ENCODE results near the gene SPRY1.
A peak's percentile ranks its signal among the peaks of the same experiment; 100 is the strongest.

The SPRY1 gene

DNA sequence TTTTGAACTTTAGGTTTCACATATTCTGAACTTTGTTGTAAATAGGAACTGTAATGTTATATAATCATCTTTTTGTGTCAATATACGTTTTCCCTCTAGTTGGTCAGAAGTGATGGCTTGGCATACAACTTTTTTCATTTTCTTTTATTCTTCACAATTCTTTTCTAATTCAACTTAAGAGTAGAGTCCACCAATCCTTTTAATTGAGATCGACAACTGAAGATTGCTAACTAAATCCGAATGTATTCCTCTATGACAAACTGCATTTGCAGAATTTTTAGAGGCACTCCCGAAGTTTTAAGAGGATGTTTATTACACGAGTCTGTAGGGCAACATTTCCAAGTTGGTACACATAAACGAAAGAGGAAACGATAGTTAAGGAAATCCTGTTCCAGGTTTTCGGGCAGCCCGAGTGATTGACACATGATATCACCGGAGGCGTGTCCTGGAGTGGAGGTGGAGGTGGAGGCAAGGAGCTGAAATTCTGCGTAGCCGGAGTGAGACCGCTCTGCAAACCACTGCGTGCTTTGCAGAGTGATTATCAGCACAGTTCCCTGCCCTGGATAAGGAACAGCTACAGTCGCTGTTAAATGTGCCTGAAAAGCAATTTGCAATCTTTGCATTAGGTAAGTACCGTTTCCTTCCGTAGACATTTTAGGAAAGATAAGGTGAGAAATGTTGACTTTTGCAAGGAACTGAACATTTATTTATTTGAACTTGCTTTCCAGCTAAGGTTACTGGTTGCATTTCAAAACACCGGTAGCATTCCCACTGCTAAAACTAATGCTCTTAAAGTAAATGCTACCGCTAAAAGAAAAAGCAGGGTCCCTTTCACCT is at the start of gene SPRY1:
TSS of gene SPRY1 (plus strand) at position 489 of the 837 bp plus-strand sequence. CDS start 4,797 bp downstream, outside the sequence.
- DNase-seq: peak; percentile 81

DNA sequence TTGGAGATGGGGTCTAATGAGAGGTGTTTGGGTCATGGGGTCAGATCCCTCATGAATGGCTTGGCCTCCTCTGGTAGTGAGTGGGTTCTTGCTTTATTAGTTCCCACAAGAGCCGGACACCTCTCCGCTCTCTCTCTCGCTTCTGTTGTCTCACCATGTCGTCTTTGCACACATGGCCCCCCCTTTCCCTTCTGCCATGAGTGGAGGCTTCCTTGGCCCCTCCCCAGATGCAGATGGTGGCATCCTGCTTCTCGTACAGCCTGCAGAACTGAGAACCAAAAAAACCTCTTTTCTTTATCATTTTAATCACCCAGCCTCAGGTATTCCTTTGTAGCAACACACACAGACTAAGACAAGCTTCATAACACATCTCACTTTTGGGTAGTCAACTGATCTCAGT is 49.6 kb upstream of the SPRY1 start:
- DNase-seq: no peak

DNA sequence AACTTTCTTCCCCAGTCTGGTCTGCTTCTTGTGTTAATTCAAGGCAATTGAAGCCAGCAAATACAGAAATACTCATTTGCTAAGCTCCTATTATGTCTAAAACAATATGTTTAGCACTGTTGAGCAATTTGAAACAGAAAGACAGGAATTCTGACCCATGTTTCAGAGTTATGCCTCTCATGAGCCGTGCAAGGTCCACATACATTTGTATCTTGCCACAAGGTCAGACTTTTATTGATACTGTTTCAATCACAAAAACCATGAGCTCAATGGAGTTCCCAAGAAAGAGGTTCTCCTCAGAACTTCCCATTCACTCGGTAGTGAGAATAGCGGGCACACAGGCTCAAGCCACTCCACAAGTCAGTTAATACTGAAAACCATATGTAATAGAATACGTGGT is 47.6 kb upstream of the SPRY1 start:
- DNase-seq: no peak

GRCh38 chr4:123349421-123350190 is 47.0 kb upstream of the SPRY1 start:
- DNase-seq: no peak

DNA sequence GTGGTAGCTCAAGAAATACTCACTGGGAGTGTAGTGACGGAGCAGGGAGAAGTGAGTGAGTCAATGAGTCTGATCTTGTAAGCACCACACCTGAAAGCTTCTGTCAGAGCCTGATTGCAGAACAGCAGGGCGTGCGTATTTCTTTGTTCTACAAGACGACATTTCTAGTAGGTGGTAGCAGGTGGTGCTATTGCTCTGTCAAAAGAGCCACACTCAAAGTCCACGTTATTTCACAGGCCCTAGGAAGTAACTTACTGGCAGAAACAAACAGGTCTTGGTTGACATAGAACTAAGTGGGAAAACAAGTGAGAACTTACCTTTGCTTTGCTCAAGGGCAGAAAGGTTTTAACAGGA is 46.4 kb upstream of the SPRY1 start:
- no peak for DNase-seq

GRCh38 chr4:123350726-123351125 is 45.9 kb upstream of the SPRY1 start:
- DNase-seq: no peak

DNA sequence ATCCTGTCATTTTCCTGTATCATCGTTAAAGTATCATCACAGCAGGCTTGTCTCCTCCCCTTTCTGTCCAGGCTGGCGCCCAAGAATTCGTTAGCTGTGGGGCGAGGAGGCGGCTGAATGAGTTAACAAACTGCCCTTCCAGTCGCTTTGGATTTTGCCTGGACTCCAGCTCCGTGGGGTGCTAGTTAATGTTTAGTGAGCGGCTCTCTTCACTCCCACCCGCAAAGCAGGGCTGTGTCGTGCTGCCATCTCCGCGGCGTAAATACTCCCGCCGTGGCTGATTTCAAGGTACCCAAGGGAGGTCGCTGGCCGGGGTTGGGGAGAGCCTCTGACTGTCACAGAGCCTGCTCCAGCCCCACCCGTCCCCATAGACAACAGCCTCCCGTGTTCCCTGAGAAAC is 44.9 kb upstream of the SPRY1 start:
- DNase-seq: no peak

GRCh38 chr4:123352240-123352945 is 44.2 kb upstream of the SPRY1 start:
- DNase-seq: no peak

DNA sequence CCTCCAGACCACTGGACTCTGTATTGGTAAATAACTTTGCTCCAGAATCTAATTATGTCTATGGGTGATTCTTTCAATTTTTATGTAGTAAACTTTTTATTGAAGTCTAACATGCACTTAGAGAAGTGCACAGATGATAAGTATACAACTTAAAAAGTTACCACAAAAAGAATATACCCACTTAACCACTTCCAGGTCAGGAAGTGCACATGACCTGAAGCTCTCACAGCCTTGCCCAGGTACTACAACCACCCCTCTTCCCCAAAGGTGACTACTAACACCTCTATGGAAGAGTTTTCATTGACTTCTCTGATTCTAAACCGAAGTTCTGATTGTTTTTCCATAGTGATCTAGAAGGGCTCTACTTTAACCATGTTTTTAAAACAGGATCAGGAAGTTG is 43.6 kb upstream of the SPRY1 start:
- no peak for DNase-seq

DNA sequence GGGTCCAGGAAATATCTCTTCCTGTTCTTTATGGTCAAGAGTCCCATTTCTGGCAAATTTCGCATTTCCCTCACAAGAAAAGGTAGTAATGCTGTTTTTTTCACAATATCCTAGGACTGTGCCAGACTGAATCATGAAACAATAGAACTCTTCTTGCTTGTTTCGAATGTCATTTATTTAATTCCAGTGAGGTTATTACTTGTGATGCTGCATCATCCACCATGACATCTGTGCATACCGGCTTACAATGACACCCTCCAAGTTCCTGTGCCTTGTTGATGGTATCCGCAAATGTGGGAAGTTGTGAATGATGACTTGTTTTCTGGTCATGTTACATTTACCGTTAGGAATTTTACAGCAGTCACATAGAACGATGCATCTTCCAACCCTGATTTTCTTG is 42.9 kb upstream of the SPRY1 start:
- no peak for DNase-seq

- no peak for DNase-seq
Observed at GRCh38 chr4:123354701-123355100, 41.9 kb upstream of the SPRY1 start.

GRCh38 chr4:123356921-123357320 is 39.7 kb upstream of the SPRY1 start:
- no peak for DNase-seq

DNA sequence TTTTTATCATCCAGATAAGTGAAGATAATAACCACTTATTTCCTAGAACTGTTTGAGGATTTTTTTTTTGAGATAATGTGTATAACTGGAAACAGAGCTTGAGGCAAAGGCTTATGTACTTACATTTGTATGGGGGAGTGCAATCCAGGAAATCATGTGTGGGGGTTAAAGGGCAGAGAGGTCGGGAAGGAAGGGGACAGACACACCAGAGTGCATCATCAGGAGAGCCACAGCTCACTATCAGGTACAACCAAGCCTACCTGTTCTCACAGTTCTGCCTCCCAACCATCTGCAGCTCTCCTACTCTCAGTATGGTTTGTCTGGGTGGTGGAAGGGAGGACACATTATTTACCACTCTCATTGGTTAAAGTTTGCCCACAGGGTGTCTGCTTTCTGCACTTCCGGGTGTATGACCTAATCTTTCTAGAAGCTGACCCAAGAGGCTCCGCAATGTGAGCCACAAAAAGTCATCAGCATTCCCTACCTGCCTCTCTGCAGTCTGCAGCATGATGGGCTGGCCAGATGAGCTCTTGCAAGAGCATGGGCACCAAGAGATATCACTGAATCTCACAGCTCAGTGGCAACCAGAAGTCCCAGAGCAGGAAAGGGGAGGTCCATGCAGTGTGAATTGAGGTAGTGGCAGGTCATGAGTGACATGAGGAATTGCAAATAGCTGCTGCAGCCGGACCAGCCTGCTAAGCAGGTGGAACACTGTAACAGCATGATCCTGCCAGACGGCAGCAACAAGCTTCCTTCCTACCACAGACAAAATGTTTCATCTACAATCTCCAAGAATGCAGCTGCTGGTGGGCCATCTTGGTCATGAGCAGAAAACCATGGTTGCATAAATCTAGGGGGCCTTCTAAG is 36.9 kb upstream of the SPRY1 start:
- DNase-seq: no peak

- no peak for DNase-seq
Observed at GRCh38 chr4:123361195-123361861, 35.3 kb upstream of the SPRY1 start.

- DNase-seq: no peak
Observed at GRCh38 chr4:123362103-123362502, 34.5 kb upstream of the SPRY1 start.

GRCh38 chr4:123363729-123364128 is 32.9 kb upstream of the SPRY1 start:
- no peak for DNase-seq

- DNase-seq: no peak
Observed at GRCh38 chr4:123364906-123365305, 31.7 kb upstream of the SPRY1 start.

DNA sequence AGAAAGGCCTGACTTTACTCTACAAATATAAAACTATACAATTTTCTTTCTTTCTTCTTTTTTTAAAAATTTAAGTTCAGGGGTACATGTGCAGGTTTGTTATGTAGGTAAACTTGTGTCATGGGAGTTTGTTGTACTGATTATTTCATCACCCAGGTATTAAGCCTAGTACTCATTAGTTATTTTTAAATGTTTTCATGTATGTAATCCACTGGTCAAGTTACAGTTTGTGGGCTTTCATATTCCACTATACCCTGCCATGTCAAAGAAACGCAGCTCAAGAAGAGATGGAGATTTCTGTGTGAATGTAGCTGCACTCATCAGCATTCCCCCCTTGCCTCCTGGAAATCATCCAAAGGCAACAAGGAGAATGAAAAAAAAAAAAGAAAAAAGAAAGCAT is 31.2 kb upstream of the SPRY1 start:
- DNase-seq: no peak

DNA sequence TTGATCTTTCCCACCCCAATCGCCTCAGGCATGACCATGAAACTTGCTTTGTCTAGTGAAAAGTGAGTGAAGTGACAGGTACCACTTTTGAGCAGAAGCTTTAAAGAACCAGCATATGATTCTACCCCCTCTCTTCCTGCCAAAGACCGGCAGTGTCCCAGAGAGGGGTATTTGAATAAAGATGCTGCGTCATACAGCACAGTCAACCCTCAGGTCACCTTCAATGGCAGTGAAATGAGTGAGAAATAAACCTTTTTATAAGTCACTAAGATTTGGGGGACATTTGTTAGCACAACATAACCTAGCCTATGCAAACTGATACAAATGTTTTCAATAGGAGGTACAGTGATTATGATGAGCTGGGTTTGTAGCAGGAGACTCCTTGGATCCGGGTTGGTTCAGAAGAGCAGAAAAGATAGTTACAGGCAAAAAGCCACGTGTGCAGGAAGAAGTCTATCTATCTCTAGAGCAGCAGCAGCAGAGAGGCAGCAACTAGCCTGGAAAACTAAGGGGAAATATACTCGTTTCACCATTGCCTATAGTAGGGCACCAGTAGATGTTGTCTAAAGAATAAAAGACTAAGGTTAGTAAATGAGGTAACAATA is 30.3 kb upstream of the SPRY1 start:
- DNase-seq: no peak

- no peak for DNase-seq
Observed at GRCh38 chr4:123378794-123379193, 17.8 kb upstream of the SPRY1 start.

DNA sequence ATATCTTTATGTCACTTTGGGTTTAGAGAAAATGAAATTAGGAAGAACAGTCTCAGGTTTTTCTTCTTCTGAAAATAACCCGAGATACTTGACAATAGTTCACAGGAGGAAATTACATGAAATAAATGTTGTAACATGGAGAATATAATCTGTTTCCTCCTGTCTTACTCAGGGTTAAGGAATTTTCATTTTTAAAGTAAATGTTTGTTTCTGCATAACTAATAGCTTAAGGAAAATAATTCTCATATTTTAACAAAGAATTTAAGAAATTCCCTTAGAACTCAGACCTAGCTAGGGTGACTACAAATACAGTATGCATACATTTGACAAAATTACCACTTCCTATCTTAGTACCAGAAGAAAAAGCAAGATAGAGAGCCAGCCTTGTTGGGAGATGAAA is 17.2 kb upstream of the SPRY1 start:
- DNase-seq: no peak
